GM21529 (cell line): Measurements from ENCODE around the gene SLC30A3.

Source experiments
- ATAC-seq: cut with Tn5 transposase; IDR thresholded peaks from one replicate; pipeline ENCODE4 v1.9.1; 2021; ENCODE audit not compliant: unreplicated experiment

SLC30A3 gene

GRCh38 chr2:27236626-27237025, 26.2 kb downstream of the SLC30A3 start:
- ATAC-seq: no peak

- no peak for ATAC-seq
Observed at GRCh38 chr2:27236136-27236535, 26.7 kb downstream of the SLC30A3 start.

- ATAC-seq: no peak
Observed at GRCh38 chr2:27233341-27233740, 29.5 kb downstream of the SLC30A3 start.

GRCh38 chr2:27231921-27232320, 30.9 kb downstream of the SLC30A3 start:
- ATAC-seq: no peak

- no peak for ATAC-seq
Observed at GRCh38 chr2:27227501-27227900, 35.3 kb downstream of the SLC30A3 start.

GRCh38 chr2:27225526-27225925, 37.3 kb downstream of the SLC30A3 start:
- ATAC-seq: no peak

GRCh38 chr2:27223416-27223815, 39.4 kb downstream of the SLC30A3 start:
- ATAC-seq: no peak

GRCh38 chr2:27222407-27222806, 40.4 kb downstream of the SLC30A3 start:
- no peak for ATAC-seq

- ATAC-seq: no peak
Observed at GRCh38 chr2:27221166-27221565, 41.7 kb downstream of the SLC30A3 start.

- no peak for ATAC-seq
Observed at GRCh38 chr2:27220091-27220490, 42.8 kb downstream of the SLC30A3 start.

- no peak for ATAC-seq
Observed at GRCh38 chr2:27219091-27219490, 43.8 kb downstream of the SLC30A3 start.

- no peak for ATAC-seq
Observed at GRCh38 chr2:27218614-27219013, 44.2 kb downstream of the SLC30A3 start.

GRCh38 chr2:27217173-27218121, 45.4 kb downstream of the SLC30A3 start, which contains the start of gene CAD:
TSS of gene CAD (plus strand) at chr2:27217369. CDS start at chr2:27217552, 183 bp downstream.
- peak; percentile 76 for ATAC-seq

- no peak for ATAC-seq
Observed at GRCh38 chr2:27216416-27217137, 46.3 kb downstream of the SLC30A3 start.

- ATAC-seq: no peak
Observed at GRCh38 chr2:27214941-27215340, 47.9 kb downstream of the SLC30A3 start.

- ATAC-seq: peak; percentile 10
Observed at GRCh38 chr2:27212626-27213471, 50.0 kb downstream of the SLC30A3 start.

- ATAC-seq: peak; percentile 81
Observed at GRCh38 chr2:27211943-27212625, 50.8 kb downstream of the SLC30A3 start, which contains the start of the genes ATRAID and SLC5A6. TSS of gene ATRAID (plus strand) at chr2:27212041. CDS start at chr2:27212369, 328 bp downstream. TSS of gene SLC5A6 (minus strand) at chr2:27212268. CDS start at chr2:27207650, 4,618 bp downstream.

- peak; percentile 12 for ATAC-seq
Observed at GRCh38 chr2:27211241-27211942, 51.5 kb downstream of the SLC30A3 start.

GRCh38 chr2:27209621-27210401, 53.0 kb downstream of the SLC30A3 start:
- ATAC-seq: no peak
